GM12878 (cell line): ENCODE data around the gene SPATA16. TPM values are rescaled to one million over a fixed set of nuclear protein-coding genes. Genes with fewer than 3 reads are reported as not detected.

ENCODE experiments used
- ATAC-seq: fragments of 200-7000 bp; cut with Tn5 transposase; 3 replicates; pipeline ENCODE4 v1.9.1; 2020; ENCODE audit warnings: mild to moderate bottlenecking, moderate library complexity
- BruUV-seq: library from RNA; stranded (reverse); fragments of 400-500 nt; replicated peaks from 2 replicates; lab custom pipeline; 2021; lab: Mats Ljungman, UMichigan
- CTCF ChIA-PET: fragments of 300-600 bp; sonication (Branson Sonifier 250); formaldehyde crosslinking; extraction: SDS; loops from one replicate; lab custom pipeline; 2021; ENCODE audit warnings: inconsistent platforms; lab: Yijun Ruan, JAX
- POLR2A ChIA-PET: fragments of 350-600 bp; formaldehyde crosslinking; extraction: SDS; loops from one replicate; lab custom pipeline; 2021; ENCODE audit warnings: inconsistent platforms; lab: Charles Lee
- RAD21 ChIA-PET: fragments of 300-600 bp; sonication (Branson Sonifier 250); formaldehyde crosslinking; loops from one replicate; lab custom pipeline; 2023; ENCODE audit warnings: antibody characterized with exemption; ENCODE audit not compliant: unreplicated experiment; lab: Charles Lee
- SMC1A ChIA-PET: fragments of 300-600 bp; sonication (Branson Sonifier 250); formaldehyde crosslinking; loops from one replicate; lab custom pipeline; 2023; ENCODE audit not compliant: unreplicated experiment, uncharacterized antibody; lab: Charles Lee
- DNase-seq: peaks from one replicate; pipeline ENCODE4 v3.0.0-alpha.2; 2011; ENCODE audit warnings: low read depth, low spot score
- FAIRE-seq: peaks from 3 replicates; lab custom pipeline; 2011; peaks lifted over from hg19 to GRCh38; lab: Jason Lieb, UNC
- H2AFZ ChIP-seq: 2 replicates; pipeline ENCODE4 v1.6.0; 2011; ENCODE audit warnings: low read depth, low read length, control low read depth; ENCODE audit not compliant: control insufficient read depth
- H3K27ac ChIP-seq: 2 replicates; pipeline ENCODE4 v1.5.1; 2011; ENCODE audit warnings: control low read depth; ENCODE audit not compliant: control insufficient read depth, insufficient read depth
- H3K27me3 ChIP-seq, 2 experiments: replicated peaks in 1 of 2; 2 replicates each; pipeline versions ENCODE4 v1.6.0 to v1.6.1; 2011; ENCODE audit warnings: low read length in 1 of 2; ENCODE audit not compliant: control insufficient read depth in 2 of 2, insufficient read depth in 2 of 2
- H3K36me3 ChIP-seq, 2 experiments: 2 replicates each; pipeline ENCODE4 v1.5.1; 2011; ENCODE audit warnings: low read length in 1 of 2; ENCODE audit not compliant: control insufficient read depth in 2 of 2, insufficient read depth in 2 of 2
- H3K4me1 ChIP-seq: 2 replicates; pipeline ENCODE4 v1.6.1; 2011; ENCODE audit warnings: mild to moderate bottlenecking, low read length, moderate library complexity, mixed read lengths; ENCODE audit not compliant: control insufficient read depth, insufficient read depth
- H3K4me2 ChIP-seq: 2 replicates; pipeline ENCODE4 v1.6.0; 2011; ENCODE audit warnings: control low read depth; ENCODE audit not compliant: control insufficient read depth, insufficient read depth
- H3K4me3 ChIP-seq: fragments of 200-600 bp; sonication (generic); 2 replicates; pipeline ENCODE4 v1.5.1; 2016
- H3K79me2 ChIP-seq: 2 replicates; pipeline ENCODE4 v1.6.0; 2011; ENCODE audit warnings: low read length; ENCODE audit not compliant: control insufficient read depth, insufficient read depth
- H3K9ac ChIP-seq: 2 replicates; pipeline ENCODE4 v1.8.0; 2011; ENCODE audit warnings: low read length, control low read depth, mixed read lengths; ENCODE audit not compliant: control insufficient read depth, insufficient read depth
- H3K9me3 ChIP-seq: replicated peaks from 3 replicates; pipeline ENCODE4 v1.5.1; 2011; ENCODE audit warnings: mild to moderate bottlenecking, low read length; ENCODE audit not compliant: control insufficient read depth, insufficient read depth
- H4K20me1 ChIP-seq: 2 replicates; pipeline ENCODE4 v1.6.0; 2011; ENCODE audit not compliant: control insufficient read depth, insufficient read depth
- POLR2AphosphoS5 ChIP-seq: IDR thresholded peaks from 2 replicates; pipeline ENCODE4 v1.6.1; 2011; ENCODE audit warnings: mild to moderate bottlenecking, low read length, inconsistent platforms
- RELA ChIP-seq: fragments of 450-650 bp; IDR thresholded peaks from 2 replicates; pipeline ENCODE4 v1.8.0; 2014; ENCODE audit warnings: borderline replicate concordance; ENCODE audit not compliant: partially characterized antibody
- WGBS: methylation state at CpG from one replicate; pipeline ENCODE4 v1.1.6; 2016; ENCODE audit warnings: low lambda C conversion rate; ENCODE audit not compliant: insufficient replicate concordance, insufficient coverage; ENCODE audit errors: missing lambda C conversion rate; 5-methylcytosine and 5-hydroxymethylcytosine counted together
- in situ Hi-C: fragments of 300-500 bp; cut with MboI; formaldehyde crosslinking; loops from 9 replicates; pipeline ENCODE4 v1.14.3; 2018; ENCODE audit warnings: mixed read lengths
- intact Hi-C: fragments of 100-400 bp; cut with micrococcal nuclease; formaldehyde crosslinking; loops from one replicate; pipeline ENCODE4 v1.14.2; 2022; ENCODE audit not compliant: unreplicated experiment
- polyA plus RNA-seq, 11 experiments: library from polyadenylated mRNA; depleted of rRNA in 4 of 11; unstranded in 6 of 11; stranded (reverse) in 5 of 11; fragments of >200 nt; fragmentation: Nextera tagmentation in 4 of 11; fragmentation: Illumina TruSeq in 1 of 11; extraction: Ambion mirVana in 4 of 11; extraction: Trizol in 1 of 11; gene quantifications; 1 replicate in 1 of 11; 2 replicates in 10 of 11; pipeline versions ENCODE4 v1.2.1 to v1.2.3, GENCODE V29; 2011 to 2016; ENCODE audit warnings: inconsistent platforms in 2 of 11, missing spikeins in 2 of 11, low read depth in 1 of 11
- total RNA-seq, 4 experiments: library from RNA; depleted of rRNA in 3 of 4; stranded (reverse); fragments of >200 nt in 3 of 4; fragmentation: Illumina TruSeq in 1 of 4; extraction: Trizol in 1 of 4; gene quantifications; 2 replicates each; pipeline versions ENCODE4 v1.2.1 to v1.2.3, GENCODE V29; 2013 to 2021
- TF ChIP-seq, protein P1 (sequence below), 3 experiments: IDR thresholded peaks in 2 of 3; conservative IDR thresholded peaks in 1 of 3; 2 replicates each; pipeline ENCODE4 v1.5.1; 2011; ENCODE audit warnings: low read depth in 3 of 3, low read length in 3 of 3, mild to moderate bottlenecking in 3 of 3, control low read depth in 2 of 3, moderate library complexity in 2 of 3, inconsistent platforms in 1 of 3, mixed read lengths in 1 of 3; ENCODE audit not compliant: control insufficient read depth in 2 of 3, insufficient read depth in 1 of 3; ENCODE audit errors: extremely low read depth in 1 of 3

Gene SPATA16
- total and polyA plus RNA-seq, 10 of the 15 experiments (the other 5 are each of a cell fraction or from before 2014, with no cell fraction given): 0.04 TPM; not detected in 9

GRCh38 chr3:173049360-173049759 lies 91.7 kb downstream of the SPATA16 start:
- WGBS: 85% methylated on average over 2 of the region's 2 CpGs
- H3K9me3 ChIP-seq: no peaks in the 10 kb centered on the region
- FAIRE-seq (no peak), DNase-seq (no peak), ATAC-seq (no peak)
- H3K4me2 ChIP-seq: no peak overlapping the region
- SMC1A ChIA-PET: no interaction called here
- H2AFZ ChIP-seq: no peak overlapping the region
- H3K27ac ChIP-seq: no peak overlapping the region
- no peaks in the 10 kb centered on the region for H3K36me3 ChIP-seq
- in situ Hi-C loops (no loop called here), intact Hi-C loops (loop anchor here (10.0 kb wide), 1 partner anchor 215 kb away; no protein-coding TSS in a partner anchor)
- no peak overlapping the region for H3K9ac ChIP-seq
- CTCF ChIA-PET: interaction anchor here (0.8 kb wide), 1 partner anchor 9 kb away, joined by 3 read pairs; no protein-coding TSS in a partner anchor
- H3K79me2 ChIP-seq: no peaks in the 10 kb centered on the region
- no peaks in the 10 kb centered on the region; a peak in 1 of 4 replicates for H3K27me3 ChIP-seq
- no peak for TF ChIP-seq RELA
- no TSS peak for BruUV-seq
- no peaks in the 10 kb centered on the region for H3K4me1 ChIP-seq
- no peak overlapping the region for H3K4me3 ChIP-seq
- POLR2A ChIA-PET: no interaction called here
- no peaks in the 10 kb centered on the region for H4K20me1 ChIP-seq
- RAD21 ChIA-PET: no interaction called here

GRCh38 chr3:173045770-173046382 lies 95.2 kb downstream of the SPATA16 start:
- ATAC-seq (no peak), DNase-seq (no peak), FAIRE-seq (no peak)
- no peak overlapping the region for H3K4me2 ChIP-seq
- no peaks in the 10 kb centered on the region; a peak in 1 of 4 replicates for H3K27me3 ChIP-seq
- no peaks in the 10 kb centered on the region for H4K20me1 ChIP-seq
- in situ Hi-C loops: no loop called here
- CTCF ChIA-PET: interaction anchor here (0.8 kb wide), 1 partner anchor 233 kb away, joined by 4 read pairs; no protein-coding TSS in a partner anchor
- intact Hi-C loops: loop anchor here (10.0 kb wide), 1 partner anchor 211 kb away; no protein-coding TSS in a partner anchor
- H3K27ac ChIP-seq: no peak overlapping the region
- H3K4me3 ChIP-seq: no peak overlapping the region
- POLR2A ChIA-PET: no interaction called here
- H3K9ac ChIP-seq: no peak overlapping the region
- H3K79me2 ChIP-seq: no peaks in the 10 kb centered on the region
- BruUV-seq: no TSS peak
- H3K4me1 ChIP-seq: no peaks in the 10 kb centered on the region
- no peaks in the 10 kb centered on the region for H3K36me3 ChIP-seq
- WGBS: 2% methylated on average over 2 of the region's 2 CpGs
- RAD21 ChIA-PET: no interaction called here
- TF ChIP-seq, protein P1, sequence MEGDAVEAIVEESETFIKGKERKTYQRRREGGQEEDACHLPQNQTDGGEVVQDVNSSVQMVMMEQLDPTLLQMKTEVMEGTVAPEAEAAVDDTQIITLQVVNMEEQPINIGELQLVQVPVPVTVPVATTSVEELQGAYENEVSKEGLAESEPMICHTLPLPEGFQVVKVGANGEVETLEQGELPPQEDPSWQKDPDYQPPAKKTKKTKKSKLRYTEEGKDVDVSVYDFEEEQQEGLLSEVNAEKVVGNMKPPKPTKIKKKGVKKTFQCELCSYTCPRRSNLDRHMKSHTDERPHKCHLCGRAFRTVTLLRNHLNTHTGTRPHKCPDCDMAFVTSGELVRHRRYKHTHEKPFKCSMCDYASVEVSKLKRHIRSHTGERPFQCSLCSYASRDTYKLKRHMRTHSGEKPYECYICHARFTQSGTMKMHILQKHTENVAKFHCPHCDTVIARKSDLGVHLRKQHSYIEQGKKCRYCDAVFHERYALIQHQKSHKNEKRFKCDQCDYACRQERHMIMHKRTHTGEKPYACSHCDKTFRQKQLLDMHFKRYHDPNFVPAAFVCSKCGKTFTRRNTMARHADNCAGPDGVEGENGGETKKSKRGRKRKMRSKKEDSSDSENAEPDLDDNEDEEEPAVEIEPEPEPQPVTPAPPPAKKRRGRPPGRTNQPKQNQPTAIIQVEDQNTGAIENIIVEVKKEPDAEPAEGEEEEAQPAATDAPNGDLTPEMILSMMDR (IDR thresholded peaks at IDR 0.05 in 2 of 3, conservative IDR thresholded peaks at IDR 0.05 in 1 of 3; ENCODE audit: control insufficient read depth in 2 of 3, extremely low read depth in 1 of 3, insufficient read depth in 1 of 3, low read depth in 3 of 3, low read length in 3 of 3): peak in 1 of 3 experiments; percentile 4; a peak in 1 of 6 replicates
- TF ChIP-seq POLR2AphosphoS5: no peak
- H2AFZ ChIP-seq: no peak overlapping the region
- SMC1A ChIA-PET: no interaction called here
- no peaks in the 10 kb centered on the region for H3K9me3 ChIP-seq
